Measurements from ENCODE around the gene CYP2A13.
"Not testable (repeated sequence)": the region's sequence is repeated elsewhere in the genome, so short reads cannot be mapped to it uniquely, and the experiment has no call there.

CYP2A13 gene

DNA sequence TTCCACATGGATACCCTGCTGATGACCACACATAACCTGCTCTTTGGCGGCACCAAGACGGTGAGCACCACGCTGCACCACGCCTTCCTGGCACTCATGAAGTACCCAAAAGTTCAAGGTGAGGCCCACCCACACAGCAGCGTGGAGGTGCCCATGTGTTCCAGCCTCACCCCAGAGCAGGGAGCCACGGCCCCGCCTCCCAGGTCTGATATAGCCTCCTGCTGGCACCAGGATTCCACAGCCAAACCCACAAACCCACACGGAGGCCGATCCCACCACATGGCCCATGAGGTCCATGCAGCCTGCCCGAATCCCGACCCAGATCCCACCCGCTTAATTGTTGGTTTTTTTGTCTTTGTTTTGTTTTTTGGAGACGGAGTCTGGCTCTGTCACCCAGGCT is 34.6 kb downstream of the CYP2A13 start:
- DNase-seq, result not testable (repeated sequence)

DNA sequence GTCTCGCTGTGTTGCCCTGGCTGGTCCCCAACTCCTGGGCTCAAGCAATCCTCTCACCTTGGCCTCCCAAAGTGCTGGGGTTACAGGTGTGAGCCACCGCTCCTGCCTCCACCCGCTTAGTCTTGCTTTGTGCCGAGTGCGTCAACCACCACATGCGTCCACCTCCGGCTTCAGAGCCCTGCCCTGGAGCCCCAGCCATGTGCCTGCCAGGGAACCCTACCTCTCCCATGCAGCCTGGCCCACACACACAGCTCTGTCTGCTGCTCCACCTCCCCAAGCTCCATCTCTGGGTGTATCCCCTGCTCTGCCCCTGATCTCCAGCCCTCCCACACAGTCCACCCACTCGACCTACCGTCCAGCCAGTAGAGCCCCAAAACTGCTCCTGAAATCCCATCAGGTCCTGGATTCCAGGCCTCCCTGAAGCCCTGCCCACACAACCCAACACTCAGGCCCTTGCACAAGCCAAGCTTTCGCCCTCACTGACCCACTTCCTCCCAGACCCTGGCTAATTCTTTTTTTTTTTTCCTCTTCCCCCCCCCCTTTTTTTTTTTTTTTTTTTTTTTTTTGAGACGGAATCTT is 35.6 kb downstream of the CYP2A13 start:
- no peak for DNase-seq

DNA sequence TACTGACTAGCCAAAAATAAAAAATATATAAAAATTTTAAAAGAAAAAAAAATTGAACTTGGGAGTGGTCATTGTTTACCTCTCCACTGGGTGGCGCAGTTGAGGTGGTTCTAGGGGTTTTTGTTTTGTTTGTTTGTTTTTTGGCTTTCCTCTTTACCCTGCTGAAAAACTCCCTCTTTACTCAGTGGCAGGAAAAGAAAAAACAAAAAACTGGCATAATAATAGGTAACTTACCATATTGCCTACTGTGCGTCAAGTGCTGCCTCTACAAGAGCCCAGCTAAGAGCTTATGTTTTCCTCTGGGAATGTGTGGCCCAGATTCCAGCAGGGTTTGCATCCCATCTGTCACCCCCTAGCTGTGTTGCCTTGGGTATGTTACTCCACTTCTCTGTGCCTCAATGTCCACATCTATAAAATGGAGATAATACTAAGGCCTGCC is 38.5 kb downstream of the CYP2A13 start:
- not testable (repeated sequence) for DNase-seq

DNA sequence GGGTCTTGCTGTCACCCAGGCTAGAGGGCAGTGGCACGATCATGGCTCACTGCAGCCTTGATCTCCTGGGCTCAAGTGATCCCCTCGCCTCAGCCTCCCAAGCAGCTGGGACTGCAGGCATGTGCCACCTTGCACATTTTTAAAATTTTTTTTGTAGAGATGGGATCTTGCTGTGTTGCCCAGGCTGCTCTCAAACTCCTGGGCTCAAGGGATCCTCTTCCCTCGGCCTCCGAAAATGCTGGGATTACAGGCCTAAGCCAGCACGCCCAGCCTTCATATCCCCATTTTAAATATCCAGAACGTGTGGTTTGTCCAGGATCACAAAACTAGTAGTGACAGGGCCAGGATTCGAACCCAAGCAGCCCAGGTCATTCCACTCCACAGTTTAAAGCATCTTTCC is 39.1 kb downstream of the CYP2A13 start:
- not testable (repeated sequence) for DNase-seq

DNA sequence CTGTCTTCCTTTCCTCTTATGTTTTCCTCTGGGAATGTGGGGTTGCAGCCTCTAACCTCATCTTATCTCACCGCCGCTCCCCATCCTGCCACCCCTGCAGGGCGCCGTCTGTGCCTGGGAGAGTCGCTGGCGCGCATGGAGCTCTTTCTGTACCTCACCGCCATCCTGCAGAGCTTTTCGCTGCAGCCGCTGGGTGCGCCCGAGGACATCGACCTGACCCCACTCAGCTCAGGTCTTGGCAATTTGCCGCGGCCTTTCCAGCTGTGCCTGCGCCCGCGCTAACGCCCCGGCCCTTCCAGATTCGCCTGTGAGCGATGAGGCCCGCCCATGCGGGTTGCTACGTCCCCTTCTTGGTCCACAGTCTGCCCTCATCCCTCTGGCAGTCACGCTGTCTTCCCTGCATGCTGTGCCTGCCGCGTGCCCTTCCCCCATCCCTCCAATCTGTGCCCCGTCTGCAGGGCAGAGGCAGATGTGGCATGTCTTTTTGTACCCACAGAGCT is 39.6 kb downstream of the CYP2A13 start:
- not testable (repeated sequence) for DNase-seq

DNA sequence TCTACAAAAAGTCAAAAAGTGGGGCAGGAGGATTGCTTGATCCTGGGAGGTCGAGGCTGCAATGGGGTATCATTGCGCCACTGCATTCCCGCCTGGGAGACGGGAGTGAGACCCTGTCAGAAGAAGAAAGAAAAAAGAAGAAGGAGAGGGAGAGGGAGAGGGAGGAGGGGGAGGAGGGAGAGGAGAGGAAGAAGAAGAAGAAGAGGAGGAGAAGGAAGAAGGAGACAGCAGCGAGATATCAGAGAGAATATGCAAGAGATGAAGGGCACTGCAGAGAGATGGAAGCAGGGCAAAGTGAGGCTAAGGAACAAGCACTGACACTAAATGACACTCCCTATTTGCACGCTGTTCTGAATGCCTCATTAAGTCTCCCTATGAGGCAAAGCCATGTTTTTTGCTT is 40.4 kb downstream of the CYP2A13 start:
- no peak for DNase-seq

DNA sequence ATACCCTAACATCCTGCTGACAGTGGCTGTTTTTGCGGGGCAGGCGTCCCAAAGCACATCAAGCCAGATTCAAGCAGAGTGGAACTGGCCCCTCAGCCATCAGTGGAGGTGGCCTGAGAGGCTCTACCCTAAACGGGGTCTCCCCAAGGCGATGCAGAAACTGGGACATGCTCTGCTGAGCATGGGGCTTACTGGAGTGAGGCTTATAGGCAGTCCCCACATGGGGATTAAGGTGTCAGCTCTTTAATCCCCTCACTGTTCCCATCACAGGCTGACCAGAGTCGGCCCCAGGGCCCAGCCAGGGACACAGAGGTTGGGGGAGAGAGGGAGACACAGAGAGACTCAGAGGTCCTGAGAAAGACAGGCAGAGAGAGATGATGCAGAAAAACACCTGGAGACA is 42.9 kb downstream of the CYP2A13 start:
- no peak for DNase-seq

DNA sequence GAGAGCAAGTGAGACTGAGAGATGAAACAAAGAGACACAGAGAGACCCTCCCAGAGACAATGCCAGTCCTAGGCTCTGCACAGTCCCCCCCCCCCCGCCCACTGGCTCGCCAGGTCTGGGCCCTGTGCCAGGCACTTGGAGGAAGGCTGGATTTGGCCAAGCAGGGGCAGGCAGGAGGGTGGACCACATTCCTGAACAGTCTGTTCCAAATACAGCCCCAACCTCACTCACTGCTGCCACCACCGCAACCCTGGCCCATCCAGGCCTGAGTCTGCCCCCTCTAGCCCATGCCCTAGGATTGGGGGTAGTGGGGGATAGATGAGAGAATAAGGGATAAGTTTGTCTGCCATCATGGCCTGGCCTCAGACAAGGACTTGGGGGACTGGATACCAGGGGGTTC is 45.0 kb downstream of the CYP2A13 start:
- DNase-seq, result no peak

DNA sequence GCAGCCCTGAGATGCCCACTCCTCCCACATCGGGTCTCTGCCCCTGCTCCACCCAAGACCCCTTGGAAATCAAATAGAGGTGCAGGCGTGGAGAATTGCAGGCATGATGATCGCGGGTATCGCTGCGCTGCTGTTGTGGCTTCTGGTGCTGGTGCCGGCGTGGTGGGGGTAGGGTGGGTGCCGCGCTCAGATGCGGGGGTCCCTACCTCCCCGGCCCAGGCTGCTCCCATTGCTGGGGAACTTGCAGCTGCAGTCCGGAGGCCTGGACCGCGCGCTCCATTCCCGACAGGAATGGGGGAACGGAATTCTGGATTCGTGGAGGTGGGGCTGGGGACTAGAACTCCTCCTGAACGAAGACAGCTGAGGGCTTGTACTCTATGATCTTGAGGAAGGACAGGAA is 46.4 kb downstream of the CYP2A13 start:
- no peak for DNase-seq

DNA sequence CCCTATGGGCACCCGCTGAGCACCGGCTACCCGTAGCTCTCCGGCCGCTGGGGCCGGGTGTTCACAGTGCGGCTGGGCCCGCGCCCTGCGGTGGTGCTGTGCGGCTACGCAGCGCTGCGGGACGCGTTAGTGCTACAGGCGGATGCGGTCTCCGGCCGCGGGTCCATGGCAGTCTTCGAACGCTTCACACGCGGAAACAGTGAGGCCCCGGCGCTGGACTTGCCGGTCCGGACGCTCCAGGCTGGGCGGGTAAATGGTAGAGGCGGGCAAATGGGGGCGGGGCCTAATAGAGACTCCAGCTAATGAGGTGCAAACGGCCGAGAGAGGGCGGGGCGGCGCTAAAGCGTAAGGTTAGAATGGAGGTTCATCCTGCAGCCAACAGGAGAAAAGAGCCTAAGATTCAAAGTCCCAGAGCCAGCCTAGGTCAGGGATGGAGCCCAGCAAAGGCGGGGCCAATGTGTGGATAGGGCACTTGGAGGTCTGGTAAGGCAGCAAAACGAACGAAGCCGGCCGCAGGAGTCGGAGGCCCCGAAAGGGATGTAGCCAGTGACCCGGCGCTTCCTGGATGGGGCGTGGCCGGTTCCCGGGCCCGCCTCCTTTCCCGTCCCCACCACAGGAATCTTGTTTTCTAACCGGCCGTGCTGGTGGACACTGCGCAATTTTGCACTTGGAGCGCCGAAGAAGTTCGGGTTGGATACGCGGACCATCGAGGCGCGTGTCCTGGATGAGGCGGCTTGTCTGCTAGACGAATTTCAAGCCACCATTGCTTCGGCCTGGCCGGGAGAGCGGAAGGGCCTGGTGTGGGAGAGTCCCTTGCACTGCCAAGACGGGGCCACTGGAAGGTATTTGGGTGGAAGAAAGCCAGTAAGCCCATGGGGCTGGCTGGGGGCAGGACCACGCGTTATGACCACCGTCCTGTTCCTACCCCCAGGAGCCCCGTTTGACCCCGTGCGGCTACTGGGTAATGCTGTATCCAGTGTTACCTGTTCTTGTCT is 47.4 kb downstream of the CYP2A13 start:
- DNase-seq, result not testable (repeated sequence)

DNA sequence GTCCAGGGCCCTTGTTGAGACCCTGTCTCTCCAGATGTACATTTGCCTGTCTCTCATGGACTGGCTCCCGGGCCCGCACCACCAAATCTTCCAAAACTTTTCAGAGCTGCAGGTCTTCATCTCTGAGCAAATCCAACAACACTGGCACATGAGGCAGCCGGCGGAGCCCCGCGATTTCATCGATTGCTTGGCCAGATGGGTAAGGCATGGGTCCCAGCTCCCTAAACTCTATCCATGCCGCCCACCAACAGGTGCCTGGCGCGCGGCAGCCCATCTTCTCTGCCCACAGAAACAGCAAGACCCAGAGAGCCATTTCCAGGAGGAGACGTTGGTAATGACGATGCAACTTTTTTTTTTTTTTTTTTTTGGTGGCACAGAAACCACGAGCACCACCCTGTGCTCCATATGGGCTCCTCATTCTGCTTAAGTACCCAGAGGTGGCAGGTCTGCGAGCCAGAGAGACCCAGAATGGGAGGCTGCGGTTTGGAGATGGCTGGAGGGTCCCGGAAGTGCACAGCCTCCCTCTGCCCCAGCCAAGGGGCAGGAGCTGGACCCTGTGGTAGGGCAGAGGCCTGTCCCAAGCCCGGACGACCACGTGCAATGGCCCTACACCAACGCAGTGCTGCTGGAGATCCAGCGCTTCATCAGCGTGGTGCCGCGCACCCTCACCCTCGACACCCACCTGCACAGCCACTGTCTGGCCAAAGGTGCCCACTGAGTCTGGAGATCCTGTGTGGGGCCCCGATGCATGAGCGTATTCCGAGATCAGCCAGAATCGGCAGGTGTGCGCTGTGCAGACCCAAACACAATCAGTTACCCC is 48.6 kb downstream of the CYP2A13 start:
- no peak for DNase-seq

DNA sequence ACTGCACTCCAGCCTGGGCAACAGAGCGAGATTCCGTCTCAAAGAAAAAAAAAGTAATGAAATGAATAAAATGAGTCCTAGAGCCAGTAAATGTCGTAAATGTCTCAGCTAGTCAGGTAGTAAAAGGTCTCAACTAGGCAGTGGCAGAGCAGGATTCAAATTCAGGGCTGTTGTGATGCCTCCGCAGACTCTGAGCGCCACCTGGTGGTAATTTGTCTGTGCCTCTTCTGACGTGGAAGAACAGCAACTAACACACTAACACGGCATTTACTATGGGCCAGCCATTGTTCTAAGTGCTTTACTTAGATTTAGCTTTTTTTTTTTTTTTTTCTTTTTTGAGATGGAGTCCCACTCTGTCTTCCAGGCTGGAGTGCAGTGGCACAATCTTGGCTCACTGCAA is 56.2 kb downstream of the CYP2A13 start:
- DNase-seq, result no peak

All from NCI-H1417 treated with DMSO at 0.1 percent for 48 hours (cell line).